Posterior cingulate gyrus (tissue), 11 donors: ENCODE results near the gene KANSL2.
"Not testable (repeated sequence)": the region's sequence is repeated elsewhere in the genome, so short reads cannot be mapped to it uniquely, and the experiment has no call there.

ENCODE experiments used
- DNase-seq, 10 donors: peaks; one replicate each; pipeline versions ENCODE4 v3.0.0 to v3.0.0-alpha.2; 2020 to 2021; ENCODE audit warnings: mixed read lengths in 3 of 10
- intact Hi-C: fragments of 100-400 bp; cut with DNase I; formaldehyde crosslinking; loops from one replicate; pipeline ENCODE4 v1.15.1; 2023

Gene KANSL2

DNA sequence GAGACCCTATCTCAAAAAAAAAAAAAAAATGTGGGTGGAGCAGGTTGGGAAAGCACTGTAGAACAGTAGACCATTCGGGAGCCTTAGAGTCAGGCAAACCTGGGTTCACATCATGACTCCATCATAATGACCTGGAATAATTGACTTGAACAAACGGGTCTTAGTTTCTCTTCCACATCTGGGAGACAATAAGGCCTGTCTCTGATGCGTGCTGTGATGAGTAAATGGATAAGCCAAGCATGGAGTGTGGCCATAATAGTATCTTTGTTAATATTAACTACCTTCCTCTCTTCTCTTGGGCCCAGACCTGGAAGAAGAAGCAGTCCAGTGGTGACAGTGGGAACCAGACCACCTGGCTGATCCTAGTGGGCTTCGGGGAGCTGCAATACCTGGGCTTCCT is 54.5 kb downstream of the KANSL2 start:
- intact Hi-C loops: no loop called here
- no peak for DNase-seq

GRCh38 chr12:48622997-48623396 is 59.0 kb downstream of the KANSL2 start:
- DNase-seq, intact Hi-C loops: not testable (repeated sequence)

- DNase-seq: peak; percentile 46 to 94 (median 71)
- intact Hi-C loops: no loop called here
These were observed 63.5 kb downstream of the KANSL2 start for GRCh38 chr12:48618541-48618940.

DNA sequence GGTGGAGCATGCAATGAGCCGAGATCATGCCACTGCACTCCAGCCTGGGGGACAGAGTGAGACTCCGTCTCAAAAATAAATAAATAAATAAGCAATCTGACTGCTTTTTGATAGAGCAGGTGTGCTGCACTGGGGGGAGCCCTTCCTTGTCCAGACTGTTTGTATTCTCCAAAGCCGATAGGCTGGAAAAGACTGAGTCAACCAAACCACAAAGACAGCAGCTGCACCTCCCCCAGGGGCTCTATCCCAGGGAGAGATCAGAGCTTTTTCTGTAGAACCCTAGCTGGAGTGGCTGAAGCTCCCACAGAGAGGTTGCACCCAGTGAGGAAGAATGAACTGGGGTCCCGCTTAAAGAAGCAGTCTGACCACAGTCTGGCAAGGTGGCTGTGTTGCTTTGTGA is 66.4 kb downstream of the KANSL2 start:
- DNase-seq: no peak
- intact Hi-C loops: no loop called here

DNA sequence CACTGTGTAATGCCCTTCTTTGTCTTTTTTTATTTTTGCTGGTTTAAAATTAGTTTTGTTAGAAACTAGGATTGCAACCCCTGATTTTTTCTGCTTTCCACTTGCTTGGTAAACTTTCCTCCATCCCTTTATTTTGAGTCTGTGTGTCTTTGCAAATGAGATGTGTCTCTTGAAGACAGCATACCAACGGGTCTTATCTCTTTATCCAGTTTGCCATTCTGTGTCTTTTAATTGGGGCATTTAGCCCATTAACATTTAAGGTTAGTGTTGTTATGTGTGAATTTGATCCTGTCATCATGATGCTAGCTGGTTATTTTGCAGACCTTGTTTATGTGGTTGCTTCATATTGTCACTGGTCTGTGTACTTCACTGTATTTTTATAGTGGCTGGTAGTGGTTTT is 68.7 kb downstream of the KANSL2 start:
- intact Hi-C loops: no loop called here
- no peak for DNase-seq
